ENCODE results near the gene MCFD2. TPM values are rescaled to one million over a fixed set of nuclear protein-coding genes. Genes with fewer than 3 reads are reported as not detected.

Gene MCFD2
- total RNA-seq, 1 experiment from 2014 or later = 90.5 TPM

- intact Hi-C loops (cut with micrococcal nuclease; ENCODE audit: unreplicated experiment) = no loop called here
- H3K27me3 ChIP-seq (replicated peaks; ENCODE audit: insufficient read depth, low read depth, low read length, poor library complexity) = no peaks in the 10 kb centered on the region
- H3K27ac ChIP-seq (ENCODE audit: low read depth, low read length, poor library complexity, severe bottlenecking) = no peak overlapping the region
- no peaks in the 10 kb centered on the region for H3K4me1 ChIP-seq (ENCODE audit: insufficient read depth, low read length, poor library complexity, severe bottlenecking)
- no peaks in the 10 kb centered on the region for H3K9me3 ChIP-seq (ENCODE audit: low read depth, low read length, poor library complexity, severe bottlenecking)
- POLR2A ChIA-PET (ENCODE audit: low non-redundant PET) = interaction anchor here (0.6 kb wide), 1 partner anchor 1367 kb away, joined by 3 read pairs; no protein-coding TSS in a partner anchor
- TF ChIP-seq EZH2 (IDR thresholded peaks at IDR 0.05; ENCODE audit: borderline replicate concordance, low read depth, low read length, poor library complexity, severe bottlenecking) = no peak
- no peak for TF ChIP-seq CTCF (conservative IDR thresholded peaks at IDR 0.05; ENCODE audit: low read depth, low read length)
- no peak overlapping the region for H3K4me3 ChIP-seq (ENCODE audit: low read depth, low read length, poor library complexity, severe bottlenecking)
- no TSS peak for BruUV-seq (replicated peaks)
- DNase-seq (ENCODE audit: low spot score) = no peak
- H3K36me3 ChIP-seq (ENCODE audit: insufficient read depth, low read length, poor library complexity, severe bottlenecking) = no peaks in the 10 kb centered on the region
- CTCF ChIA-PET = no interaction called here
These were observed 36.6 kb upstream of the MCFD2 start for GRCh38 chr2:46952171-46952570.

GRCh38 chr2:46951290-46952064, 35.9 kb upstream of the MCFD2 start:
- Histone ChIP-seq H3K4me3 (ENCODE audit: low read depth, low read length, poor library complexity, severe bottlenecking) (no peak overlapping the region), H3K9me3 (ENCODE audit: low read depth, low read length, poor library complexity, severe bottlenecking) (no peaks in the 10 kb centered on the region), H3K27me3 (replicated peaks; ENCODE audit: insufficient read depth, low read depth, low read length, poor library complexity) (no peaks in the 10 kb centered on the region), H3K27ac (ENCODE audit: low read depth, low read length, poor library complexity, severe bottlenecking) (no peak overlapping the region), H3K4me1 (ENCODE audit: insufficient read depth, low read length, poor library complexity, severe bottlenecking) (no peaks in the 10 kb centered on the region), H3K36me3 (ENCODE audit: insufficient read depth, low read length, poor library complexity, severe bottlenecking) (no peaks in the 10 kb centered on the region)
- TF ChIP-seq EZH2 (IDR thresholded peaks at IDR 0.05; ENCODE audit: borderline replicate concordance, low read depth, low read length, poor library complexity, severe bottlenecking) (no peak), CTCF (conservative IDR thresholded peaks at IDR 0.05; ENCODE audit: low read depth, low read length) (no peak)
- BruUV-seq (replicated peaks) = no TSS peak
- ChIA-PET CTCF (no interaction called here), POLR2A (ENCODE audit: low non-redundant PET) (no interaction called here)
- DNase-seq (ENCODE audit: low spot score) = no peak
- intact Hi-C loops (cut with micrococcal nuclease; ENCODE audit: unreplicated experiment) = no loop called here

GRCh38 chr2:46950314-46950713, 34.7 kb upstream of the MCFD2 start:
- no peaks in the 10 kb centered on the region for H3K4me1 ChIP-seq (ENCODE audit: insufficient read depth, low read length, poor library complexity, severe bottlenecking)
- TF ChIP-seq CTCF (conservative IDR thresholded peaks at IDR 0.05; ENCODE audit: low read depth, low read length) (no peak), EZH2 (IDR thresholded peaks at IDR 0.05; ENCODE audit: borderline replicate concordance, low read depth, low read length, poor library complexity, severe bottlenecking) (no peak)
- H3K9me3 ChIP-seq (ENCODE audit: low read depth, low read length, poor library complexity, severe bottlenecking) = no peaks in the 10 kb centered on the region
- ChIA-PET POLR2A (ENCODE audit: low non-redundant PET) (no interaction called here), CTCF (no interaction called here)
- no peaks in the 10 kb centered on the region for H3K36me3 ChIP-seq (ENCODE audit: insufficient read depth, low read length, poor library complexity, severe bottlenecking)
- no peak for DNase-seq (ENCODE audit: low spot score)
- no TSS peak for BruUV-seq (replicated peaks)
- intact Hi-C loops (cut with micrococcal nuclease; ENCODE audit: unreplicated experiment) = no loop called here
- no peak overlapping the region for H3K4me3 ChIP-seq (ENCODE audit: low read depth, low read length, poor library complexity, severe bottlenecking)
- no peaks in the 10 kb centered on the region for H3K27me3 ChIP-seq (replicated peaks; ENCODE audit: insufficient read depth, low read depth, low read length, poor library complexity)
- no peak overlapping the region for H3K27ac ChIP-seq (ENCODE audit: low read depth, low read length, poor library complexity, severe bottlenecking)

Data from A673 (cell line).